Left lung (tissue), 10 donors: ENCODE results near the gene ANKMY1. TPM values are rescaled to one million over a fixed set of nuclear protein-coding genes. Genes with fewer than 3 reads are reported as not detected.
A peak's percentile ranks its signal among the peaks of the same experiment; 100 is the strongest.

ENCODE experiments used
- ATAC-seq: fragments of 200-7000 bp; cut with Tn5 transposase; one replicate; pipeline ENCODE4 v1.9.1; 2020; ENCODE audit warnings: moderate library complexity
- DNase-seq, 4 donors: peaks; one replicate each; pipeline ENCODE4 v3.0.0-alpha.2; 2013 to 2020
- H3K27ac ChIP-seq, 2 donors: fragments of 200-600 bp; sonication (generic) in 1 of 2; one replicate each; pipeline versions ENCODE4 v1.5.0 to v1.8.0; 2020 to 2021
- H3K27me3 ChIP-seq, 2 donors: fragments of 200-600 bp; sonication (generic) in 1 of 2; one replicate each; pipeline versions ENCODE4 v1.5.0 to v1.8.0; 2020 to 2021
- H3K36me3 ChIP-seq, 2 donors: fragments of 200-600 bp; sonication (generic) in 1 of 2; one replicate each; pipeline versions ENCODE4 v1.5.0 to v1.8.0; 2020 to 2021
- H3K4me1 ChIP-seq, 2 donors: fragments of 200-600 bp; one replicate each; pipeline ENCODE4 v1.8.0; 2021
- H3K4me3 ChIP-seq, 2 donors: fragments of 200-600 bp; sonication (generic) in 1 of 2; one replicate each; pipeline versions ENCODE4 v1.5.0 to v1.8.0; 2020 to 2021; ENCODE audit warnings: mild to moderate bottlenecking in 1 of 2
- H3K9me3 ChIP-seq, 2 donors: fragments of 200-600 bp; sonication (generic) in 1 of 2; one replicate each; pipeline versions ENCODE4 v1.5.0 to v1.8.0; 2020 to 2021
- CTCF ChIP-seq, 2 donors: fragments of 200-600 bp; sonication (generic) in 1 of 2; IDR thresholded peaks; one replicate each; pipeline versions ENCODE4 v1.5.0 to v1.8.0; 2021; ENCODE audit warnings: antibody characterized with exemption in 2 of 2
- intact Hi-C, 2 donors: fragments of 100-400 bp; cut with DNase I; formaldehyde crosslinking; loops; one replicate each; pipeline versions ENCODE4 v1.11.2 to v1.14.2; 2022
- polyA plus RNA-seq, 6 donors: library from polyadenylated mRNA; unstranded; fragments of 120-200 nt; gene quantifications; one replicate each; pipeline ENCODE4 v1.2.1, GENCODE V29; 2013; ENCODE audit not compliant: insufficient read length in 6 of 6
- total RNA-seq, 2 donors: library from RNA; stranded (reverse); fragmentation: NEBNext Ultra II Directional; extraction: Animal tissue kit (Norgen Biotek cat#: 25700); gene quantifications; one replicate each; pipeline ENCODE4 v1.2.1, GENCODE V29; 2021
- donor health status: DM: no; HTN: yes; CAD: no.
- donor health status: DM: no; HTN: no; CAD: no.

ANKMY1 gene
- total and polyA plus RNA-seq, 8 donors = 11.8 to 20.1 (median 15.1) TPM

DNA sequence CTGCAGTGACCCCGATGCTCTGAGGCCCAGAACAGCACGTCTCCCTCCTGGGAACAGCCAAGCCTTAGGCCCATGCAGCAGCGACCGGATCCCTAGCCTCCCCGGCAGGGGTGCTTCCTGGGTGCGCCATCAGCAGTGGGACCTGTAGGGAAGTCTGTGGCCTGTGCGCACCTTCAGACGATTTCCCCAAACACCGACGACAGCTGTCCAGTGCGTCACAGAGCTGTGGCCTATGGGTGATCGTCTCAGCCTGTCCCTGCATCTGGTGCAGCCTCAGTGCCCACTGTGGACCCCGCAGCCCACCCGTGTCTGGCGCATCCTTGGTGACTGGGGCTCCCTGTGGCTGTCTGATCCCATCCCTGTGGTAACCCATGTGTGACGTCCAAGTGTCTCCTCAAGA is 113.3 kb downstream of the ANKMY1 start:
- Histone ChIP-seq H3K9me3 (no peaks in the 10 kb centered on the region), H3K36me3 (no peaks in the 10 kb centered on the region), H3K4me1 (no peaks in the 10 kb centered on the region), H3K4me3 (no peak overlapping the region), H3K27me3 (peaks cover 0 to 34% of the 10 kb centered on the region in 2 donors), H3K27ac (no peak overlapping the region)
- intact Hi-C loops = no loop called here
- no peak for DNase-seq
- TF ChIP-seq CTCF (IDR thresholded peaks at IDR 0.05) = no peak
- ATAC-seq = no peak

DNA sequence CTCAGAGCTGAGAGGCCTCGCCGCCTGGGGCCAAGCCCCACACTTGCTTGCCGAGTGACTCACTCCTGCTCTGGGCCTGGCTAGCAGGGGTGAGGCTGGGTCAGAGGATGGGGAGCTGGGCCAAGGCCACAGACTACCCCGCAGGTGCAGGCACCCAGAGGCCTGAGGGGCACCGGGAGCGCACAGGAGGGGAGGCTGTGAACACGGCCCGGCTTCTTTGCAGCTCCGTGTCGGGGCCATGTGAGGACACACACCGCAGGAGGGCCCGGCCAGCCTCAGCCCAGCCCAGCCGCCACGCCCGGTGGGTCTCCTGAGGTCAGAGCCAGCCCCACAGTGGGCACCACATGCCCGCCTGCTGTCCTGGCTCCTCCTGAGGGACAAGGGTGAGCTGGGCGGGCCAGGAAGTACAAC is 113.9 kb downstream of the ANKMY1 start:
- intact Hi-C loops = no loop called here
- DNase-seq = no peak
- ATAC-seq = no peak

DNA sequence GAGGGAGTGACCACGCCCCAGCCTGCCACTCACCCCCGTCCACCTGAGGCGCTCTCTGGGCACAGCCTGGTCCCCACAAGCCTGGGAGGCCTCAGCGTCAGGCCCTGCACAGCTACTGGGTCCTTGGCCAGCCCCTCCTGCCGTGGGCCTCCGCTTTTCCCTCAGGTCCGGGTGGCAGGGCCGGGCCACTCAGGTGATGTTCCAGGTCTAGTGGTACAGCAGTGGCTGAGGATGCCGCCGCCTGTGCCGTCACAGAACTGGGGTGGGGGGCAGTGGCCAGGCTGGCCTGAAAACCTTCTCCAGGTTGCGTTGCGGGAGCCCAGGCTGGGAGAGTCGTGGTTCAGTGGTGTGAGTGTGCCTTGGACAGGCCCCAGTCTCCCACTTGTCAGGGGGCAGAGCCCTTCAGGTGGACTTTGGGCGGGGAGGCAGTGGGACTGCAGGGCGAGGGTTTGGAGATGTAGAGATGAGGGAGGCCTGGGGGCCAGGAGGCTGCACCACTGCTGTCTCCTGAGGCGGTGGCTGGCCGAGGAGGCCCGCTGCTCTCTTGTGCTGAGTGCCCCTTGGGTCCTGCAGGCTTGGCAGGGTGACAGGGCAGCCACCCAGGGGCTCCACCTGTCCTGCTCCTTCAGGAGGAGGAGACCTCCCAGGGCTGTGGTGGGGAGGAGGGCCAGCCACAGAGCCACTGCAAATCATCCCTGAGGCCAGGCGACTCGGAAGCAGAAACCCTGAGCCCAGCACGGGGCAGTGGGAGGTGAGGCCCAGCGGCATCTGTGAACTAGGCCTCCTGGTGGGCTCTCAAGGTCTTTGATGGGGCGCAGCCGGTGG is 114.7 kb downstream of the ANKMY1 start:
- H3K9me3 ChIP-seq = no peaks in the 10 kb centered on the region
- H3K4me3 ChIP-seq = no peak overlapping the region
- H3K36me3 ChIP-seq = no peaks in the 10 kb centered on the region
- DNase-seq = peak in 1 of 4 donors; percentile 71
- no peak for ATAC-seq
- H3K27me3 ChIP-seq = peaks cover 0 to 33% of the 10 kb centered on the region in 2 donors
- H3K27ac ChIP-seq = no peak overlapping the region
- intact Hi-C loops = no loop called here
- peaks cover under 1 to 4% of the 10 kb centered on the region in 2 donors for H3K4me1 ChIP-seq
- TF ChIP-seq CTCF (IDR thresholded peaks at IDR 0.05) = no peak

More for the DNA sequence above, 113.9 kb downstream of the ANKMY1 start:
- TF ChIP-seq CTCF (IDR thresholded peaks at IDR 0.05) = no peak
- Histone ChIP-seq H3K27me3 (peaks cover 0 to 33% of the 10 kb centered on the region in 2 donors), H3K9me3 (no peaks in the 10 kb centered on the region), H3K4me1 (no peaks in the 10 kb centered on the region), H3K4me3 (no peak overlapping the region), H3K36me3 (no peaks in the 10 kb centered on the region), H3K27ac (no peak overlapping the region)

- no peak for TF ChIP-seq CTCF (IDR thresholded peaks at IDR 0.05)
- no peaks in the 10 kb centered on the region for H3K9me3 ChIP-seq
- peaks cover 6 to 13% of the 10 kb centered on the region in 2 donors for H3K4me1 ChIP-seq
- intact Hi-C loops = no loop called here
- ATAC-seq (no peak), DNase-seq (peak in 1 of 4 donors; percentile 82)
- no peak overlapping the region for H3K27ac ChIP-seq
- peaks cover 0 to 33% of the 10 kb centered on the region in 2 donors for H3K27me3 ChIP-seq
- no peaks in the 10 kb centered on the region for H3K36me3 ChIP-seq
- H3K4me3 ChIP-seq = no peak overlapping the region
Observed at GRCh38 chr2:240441993-240442411, 115.8 kb downstream of the ANKMY1 start.

DNA sequence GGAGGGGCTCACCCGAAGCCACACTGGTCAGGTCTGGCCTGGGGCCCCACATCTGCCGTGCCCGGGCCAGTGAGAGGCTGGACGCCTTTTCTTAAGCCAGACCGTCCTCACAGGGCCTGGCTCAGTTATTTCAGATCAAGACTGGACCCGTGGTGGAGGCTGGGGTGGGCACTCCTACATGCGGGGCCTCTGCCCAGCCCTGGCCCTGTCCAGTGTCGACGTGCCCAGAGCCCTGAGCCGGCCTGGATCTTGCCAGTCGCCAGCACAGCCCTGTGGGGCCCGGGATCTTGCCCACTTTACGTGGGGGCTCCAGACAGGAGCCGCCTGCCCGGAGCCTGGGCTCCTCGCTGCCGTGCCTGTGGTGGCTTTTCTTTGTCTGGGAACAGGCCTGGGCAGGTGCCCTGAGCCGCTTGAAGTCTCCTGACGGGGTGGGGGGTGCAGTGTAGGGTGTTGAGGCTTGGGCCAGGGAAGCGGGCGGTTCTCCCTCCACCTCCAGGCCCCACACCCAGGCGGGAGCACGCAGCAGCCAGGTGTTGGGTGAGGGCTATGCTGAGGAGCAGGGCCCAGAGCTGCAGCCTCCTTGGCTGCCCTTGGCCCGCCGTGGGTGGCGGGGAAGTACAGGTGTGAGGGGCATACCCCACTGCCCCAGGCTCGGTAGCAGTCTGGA is 116.3 kb downstream of the ANKMY1 start:
- Histone ChIP-seq H3K4me3 (no peak overlapping the region), H3K4me1 (peaks cover 11 to 18% of the 10 kb centered on the region in 2 donors), H3K9me3 (no peaks in the 10 kb centered on the region), H3K27me3 (peaks cover 3 to 33% of the 10 kb centered on the region in 2 donors), H3K27ac (no peak overlapping the region), H3K36me3 (no peaks in the 10 kb centered on the region)
- intact Hi-C loops = no loop called here
- DNase-seq (peak in 1 of 4 donors; percentile 73), ATAC-seq (no peak)
- TF ChIP-seq CTCF (IDR thresholded peaks at IDR 0.05) = no peak
